Panc1 (cell line): ENCODE measurements around the gene MLYCD. TPM values are rescaled to one million over a fixed set of nuclear protein-coding genes. Genes with fewer than 3 reads are reported as not detected.

ENCODE experiments used
- ATAC-seq: fragments of 200-7000 bp; cut with Tn5 transposase; 2 replicates; pipeline ENCODE4 v1.9.1; 2020; ENCODE audit warnings: mild to moderate bottlenecking, moderate library complexity
- BruUV-seq: library from RNA; stranded (reverse); fragments of 400-500 nt; replicated peaks from 2 replicates; lab custom pipeline; 2021; lab: Mats Ljungman, UMichigan
- CTCF ChIA-PET: fragments of 300-600 bp; sonication (Branson Sonifier 250); formaldehyde crosslinking; loops from one replicate; lab custom pipeline; 2022; ENCODE audit warnings: antibody characterized with exemption; lab: Charles Lee
- POLR2A ChIA-PET: fragments of 300-600 bp; sonication (Branson Sonifier 250); formaldehyde crosslinking; loops from one replicate; lab custom pipeline; 2022; ENCODE audit warnings: antibody characterized with exemption; lab: Charles Lee
- DNase-seq: peaks from one replicate; pipeline ENCODE4 v3.0.0-alpha.2; 2010; ENCODE audit warnings: low read depth, low spot score
- H3K27ac ChIP-seq: 2 replicates; pipeline ENCODE4 v1.5.1; 2011; ENCODE audit warnings: mild to moderate bottlenecking, low read length, inconsistent platforms
- H3K27me3 ChIP-seq: fragments of 200-500 bp; sonication (Bioruptor generic); 2 replicates; pipeline ENCODE4 v1.6.0; 2014; ENCODE audit warnings: low read length, inconsistent platforms; ENCODE audit not compliant: control insufficient read depth, insufficient read depth
- H3K36me3 ChIP-seq: fragments of 200-500 bp; sonication (Bioruptor generic); 2 replicates; pipeline ENCODE4 v1.5.1; 2014; ENCODE audit warnings: inconsistent platforms, mild to moderate bottlenecking, low read length, moderate library complexity; ENCODE audit not compliant: control insufficient read depth, insufficient read depth
- H3K4me1 ChIP-seq: 2 replicates; pipeline ENCODE4 v1.5.1; 2011; ENCODE audit warnings: inconsistent platforms, mild to moderate bottlenecking, low read length, moderate library complexity; ENCODE audit not compliant: control insufficient read depth, insufficient read depth
- H3K4me3 ChIP-seq, 2 experiments: 2 replicates each; pipeline ENCODE4 v1.5.1; 2011 to 2012; ENCODE audit warnings: low read depth in 2 of 2, low read length in 2 of 2, mild to moderate bottlenecking in 2 of 2, inconsistent platforms in 1 of 2, moderate library complexity in 1 of 2
- H3K9me3 ChIP-seq: fragments of 200-500 bp; sonication (Bioruptor generic); 2 replicates; pipeline ENCODE4 v1.5.1; 2014; ENCODE audit warnings: low read depth, mild to moderate bottlenecking, inconsistent platforms, low read length, moderate library complexity; ENCODE audit not compliant: control insufficient read depth, insufficient read depth
- CTCF ChIP-seq: fragments of 450-650 bp; IDR thresholded peaks from 2 replicates; pipeline ENCODE4 v1.5.1; 2017; ENCODE audit warnings: mild to moderate bottlenecking
- POLR2AphosphoS5 ChIP-seq: IDR thresholded peaks from 2 replicates; pipeline ENCODE4 v1.6.1; 2012; ENCODE audit warnings: mild to moderate bottlenecking, low read depth, low read length, moderate library complexity
- REST ChIP-seq, 2 experiments: IDR thresholded peaks; 2 replicates each; pipeline ENCODE4 v1.6.1; 2011 to 2012; ENCODE audit warnings: low read depth in 2 of 2, control low read depth in 1 of 2, low read length in 1 of 2, mild to moderate bottlenecking in 1 of 2, moderate library complexity in 1 of 2; ENCODE audit not compliant: insufficient read depth in 1 of 2
- SIN3A ChIP-seq: IDR thresholded peaks from 2 replicates; pipeline ENCODE4 v1.6.1; 2012; ENCODE audit warnings: low read depth, mild to moderate bottlenecking, low read length, moderate library complexity, borderline replicate concordance; ENCODE audit not compliant: insufficient read depth
- TCF7L2 ChIP-seq: IDR thresholded peaks from 2 replicates; pipeline ENCODE4 v1.6.1; 2011; ENCODE audit warnings: mild to moderate bottlenecking, low read depth, low read length, inconsistent platforms
- in situ Hi-C: cut with HindIII; loops from 2 replicates; pipeline ENCODE4 v1.10.0; 2016; ENCODE audit warnings: low sequenced_read_pairs, low pct_unique_long_range_greater_than_20kb
- intact Hi-C: fragments of 100-400 bp; cut with micrococcal nuclease; formaldehyde crosslinking; loops from one replicate; pipeline ENCODE4 v1.10.0; 2022; ENCODE audit not compliant: unreplicated experiment
- total RNA-seq: library from RNA; stranded (reverse); gene quantifications from one replicate; pipeline ENCODE4 v1.2.1, GENCODE V29; 2021; ENCODE audit not compliant: unreplicated experiment

MLYCD gene
- total RNA-seq, 1 experiment from 2014 or later = 2.2 TPM

GRCh38 chr16:83934684-83934977 lies 35.7 kb downstream of the MLYCD start:
- intact Hi-C loops (no loop called here), in situ Hi-C loops (no loop called here)
- BruUV-seq = no TSS peak
- DNase-seq (no peak), ATAC-seq (no peak)
- no peaks in the 10 kb centered on the region for H3K9me3 ChIP-seq
- H3K27ac ChIP-seq = no peak overlapping the region
- no peaks in the 10 kb centered on the region for H3K36me3 ChIP-seq
- ChIA-PET CTCF (no interaction called here), POLR2A (no interaction called here)
- no peaks in the 10 kb centered on the region for H3K27me3 ChIP-seq
- no peaks in the 10 kb centered on the region for H3K4me1 ChIP-seq
- no peak overlapping the region for H3K4me3 ChIP-seq
- TF ChIP-seq REST (IDR thresholded peaks at IDR 0.05; ENCODE audit: insufficient read depth in 1 of 2, low read depth in 2 of 2, low read length in 1 of 2) (no peak), TCF7L2 (no peak), SIN3A (no peak), CTCF (no peak), POLR2AphosphoS5 (no peak)

- TF ChIP-seq REST (IDR thresholded peaks at IDR 0.05; ENCODE audit: insufficient read depth in 1 of 2, low read depth in 2 of 2, low read length in 1 of 2) = no peak
- TF ChIP-seq SIN3A = no peak
- TF ChIP-seq CTCF = no peak
- TF ChIP-seq POLR2AphosphoS5 = no peak
- TF ChIP-seq TCF7L2 = no peak
- Histone ChIP-seq H3K27ac (no peak overlapping the region), H3K36me3 (no peaks in the 10 kb centered on the region), H3K4me3 (no peak overlapping the region), H3K9me3 (no peaks in the 10 kb centered on the region), H3K27me3 (no peaks in the 10 kb centered on the region), H3K4me1 (no peaks in the 10 kb centered on the region)
- ChIA-PET CTCF (no interaction called here), POLR2A (no interaction called here)
- BruUV-seq = no TSS peak
- intact Hi-C loops (no loop called here), in situ Hi-C loops (no loop called here)
- DNase-seq (no peak), ATAC-seq (no peak)
Measured at GRCh38 chr16:83935005-83935857, 36.3 kb downstream of the MLYCD start.
